HepG2 (cell line): ENCODE data around the gene PDS5B. TPM values are rescaled to one million over a fixed set of nuclear protein-coding genes. Genes with fewer than 3 reads are reported as not detected.

Source experiments
- CREB3 ChIP-seq: sonication (generic); formaldehyde crosslinking; IDR thresholded peaks from 2 replicates; pipeline ENCODE4 v1.5.0; 2020; ENCODE audit warnings: missing genetic modification reagents
- FOXA3 ChIP-seq: IDR thresholded peaks from 2 replicates; pipeline ENCODE4 v1.6.1; 2016; ENCODE audit warnings: missing genetic modification reagents, missing compliant biosample characterization
- HOXA3 ChIP-seq: sonication (generic); formaldehyde crosslinking; IDR thresholded peaks from 2 replicates; pipeline ENCODE4 v1.5.0; 2020; ENCODE audit warnings: missing genetic modification reagents
- JUN ChIP-seq: sonication (generic); formaldehyde crosslinking; IDR thresholded peaks from 2 replicates; pipeline ENCODE4 v1.4.0; 2020; ENCODE audit warnings: mild to moderate bottlenecking, missing genetic modification reagents
- KDM5B ChIP-seq: sonication (generic); formaldehyde crosslinking; IDR thresholded peaks from 2 replicates; pipeline ENCODE4 v1.4.0; 2020; ENCODE audit warnings: missing genetic modification reagents, mild to moderate bottlenecking, borderline replicate concordance
- MIER3 ChIP-seq: IDR thresholded peaks from 2 replicates; pipeline ENCODE4 v1.6.1; 2016; ENCODE audit warnings: missing compliant biosample characterization, borderline replicate concordance
- MXI1 ChIP-seq: IDR thresholded peaks from 3 replicates; pipeline ENCODE4 v1.6.1; 2012; ENCODE audit warnings: low read depth, low read length, inconsistent platforms, borderline replicate concordance
- SALL1 ChIP-seq: sonication (generic); formaldehyde crosslinking; IDR thresholded peaks from 2 replicates; pipeline ENCODE4 v1.8.0; 2022; ENCODE audit warnings: mild to moderate bottlenecking, missing genetic modification reagents
- TAF1 ChIP-seq: sonication (generic); formaldehyde crosslinking; IDR thresholded peaks from 2 replicates; pipeline ENCODE4 v1.4.0; 2020; ENCODE audit warnings: missing genetic modification reagents
- TBP ChIP-seq: sonication (generic); formaldehyde crosslinking; IDR thresholded peaks from 2 replicates; pipeline ENCODE4 v1.5.0; 2020; ENCODE audit warnings: missing genetic modification reagents
- ZBTB42 ChIP-seq: sonication (generic); formaldehyde crosslinking; IDR thresholded peaks from 2 replicates; pipeline ENCODE4 v1.5.0; 2020; ENCODE audit warnings: mild to moderate bottlenecking, missing genetic modification reagents
- ZNF30 ChIP-seq: sonication (generic); formaldehyde crosslinking; IDR thresholded peaks from 2 replicates; pipeline ENCODE4 v1.5.0; 2020; ENCODE audit warnings: mild to moderate bottlenecking, missing genetic modification reagents
- ZNF33B ChIP-seq: sonication (generic); formaldehyde crosslinking; IDR thresholded peaks from 2 replicates; pipeline ENCODE4 v1.5.1; 2020; ENCODE audit warnings: mild to moderate bottlenecking, missing genetic modification reagents
- ZNF605 ChIP-seq: sonication (generic); formaldehyde crosslinking; IDR thresholded peaks from 2 replicates; pipeline ENCODE4 v1.8.0; 2022; ENCODE audit warnings: mild to moderate bottlenecking, missing genetic modification reagents
- ZNF670 ChIP-seq: sonication (generic); formaldehyde crosslinking; IDR thresholded peaks from 2 replicates; pipeline ENCODE4 v1.8.0; 2022; ENCODE audit warnings: mild to moderate bottlenecking, missing genetic modification reagents, borderline replicate concordance
- ZNF839 ChIP-seq: sonication (generic); formaldehyde crosslinking; IDR thresholded peaks from 2 replicates; pipeline ENCODE4 v1.4.0; 2020; ENCODE audit warnings: missing genetic modification reagents, mild to moderate bottlenecking, borderline replicate concordance
- ZSCAN25 ChIP-seq: sonication (generic); formaldehyde crosslinking; IDR thresholded peaks from 2 replicates; pipeline ENCODE4 v1.8.0; 2022; ENCODE audit warnings: mild to moderate bottlenecking, missing genetic modification reagents
- polyA plus RNA-seq, 8 experiments: library from polyadenylated mRNA; depleted of rRNA in 3 of 8; stranded (reverse) in 7 of 8; unstranded in 1 of 8; fragments of >200 nt; fragmentation: Illumina TruSeq in 4 of 8; extraction: Trizol in 4 of 8; gene quantifications; 2 replicates each; pipeline versions ENCODE4 v1.2.1 to v1.2.3, GENCODE V29; 2011 to 2016; ENCODE audit warnings: low read depth in 4 of 8, missing spikeins in 1 of 8, mixed read lengths in 1 of 8; ENCODE audit not compliant: insufficient read depth in 1 of 8
- total RNA-seq, 5 experiments: library from RNA; depleted of rRNA; stranded (reverse); fragments of >200 nt; fragmentation: Illumina TruSeq; extraction: Trizol; gene quantifications; 2 replicates each; pipeline ENCODE4 v1.2.3, GENCODE V29; 2016; ENCODE audit warnings: low read depth in 1 of 5
- TF ChIP-seq, protein P1 (sequence below): sonication (generic); formaldehyde crosslinking; IDR thresholded peaks from 2 replicates; pipeline ENCODE4 v1.4.0; 2020; ENCODE audit warnings: missing genetic modification reagents
- TF ChIP-seq, protein P2 (sequence below): sonication (generic); formaldehyde crosslinking; IDR thresholded peaks from 2 replicates; pipeline ENCODE4; 2020; ENCODE audit warnings: missing genetic modification reagents, mild to moderate bottlenecking, borderline replicate concordance
- TF ChIP-seq, protein P3 (sequence below): sonication (generic); formaldehyde crosslinking; IDR thresholded peaks from 2 replicates; pipeline ENCODE4 v1.5.0; 2020; ENCODE audit warnings: missing genetic modification reagents, mild to moderate bottlenecking, borderline replicate concordance
- TF ChIP-seq, protein P4 (sequence below): IDR thresholded peaks from 2 replicates; pipeline ENCODE4 v1.6.1; 2012; ENCODE audit warnings: inconsistent platforms

Gene PDS5B
- total and polyA plus RNA-seq, 2 of the 13 experiments (the other 11 are each of a cell fraction or from before 2014, with no cell fraction given): 5.8 to 24.6 TPM

DNA sequence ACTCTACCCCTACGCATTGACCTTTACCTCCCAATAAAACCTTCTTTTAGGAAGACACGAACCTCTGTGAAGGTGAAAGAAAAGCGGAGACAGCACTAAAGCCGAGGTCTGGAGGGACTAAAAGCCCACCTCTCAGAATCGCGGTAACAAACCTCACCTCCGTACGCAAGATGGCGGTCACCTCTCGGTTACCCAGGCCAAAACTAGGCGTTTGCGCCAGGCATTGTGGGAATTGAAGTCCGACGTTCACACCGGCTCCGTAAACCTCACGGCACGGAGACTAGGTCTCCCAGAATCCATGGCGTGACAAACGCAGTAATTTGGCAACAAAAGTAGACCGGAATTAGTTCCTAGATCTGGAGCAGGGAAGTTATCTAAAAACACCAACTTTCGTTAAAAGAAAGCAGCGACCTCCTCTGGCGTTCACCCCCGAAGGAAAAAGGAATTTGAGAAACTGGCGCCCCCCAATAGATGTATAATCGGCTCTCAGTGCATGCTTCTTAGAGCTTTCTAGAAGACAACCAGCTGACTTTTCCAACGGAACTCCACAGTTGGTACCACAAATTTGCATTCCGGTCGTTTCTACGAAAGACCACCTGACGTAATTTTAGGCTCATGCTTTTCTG is 47.5 kb upstream of the PDS5B start, which contains the start of gene N4BP2L2 (continued):
- TF ChIP-seq, protein P1, sequence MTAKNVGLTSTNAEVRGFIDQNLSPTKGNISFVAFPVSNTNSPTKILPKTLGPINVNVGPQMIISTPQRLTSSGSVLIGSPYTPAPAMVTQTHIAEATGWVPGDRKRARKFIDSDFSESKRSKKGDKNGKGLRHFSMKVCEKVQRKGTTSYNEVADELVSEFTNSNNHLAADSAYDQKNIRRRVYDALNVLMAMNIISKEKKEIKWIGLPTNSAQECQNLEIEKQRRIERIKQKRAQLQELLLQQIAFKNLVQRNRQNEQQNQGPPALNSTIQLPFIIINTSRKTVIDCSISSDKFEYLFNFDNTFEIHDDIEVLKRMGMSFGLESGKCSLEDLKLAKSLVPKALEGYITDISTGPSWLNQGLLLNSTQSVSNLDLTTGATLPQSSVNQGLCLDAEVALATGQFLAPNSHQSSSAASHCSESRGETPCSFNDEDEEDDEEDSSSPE (CRISPR knock-in tag): peak; percentile 62; the same call in 1 of the 2 replicates
- TF ChIP-seq TBP (CRISPR knock-in tag) (peak; percentile 65; the same call in 1 of the 2 replicates), CREB3 (CRISPR knock-in tag) (peak; percentile 64; the same call in 1 of the 2 replicates), ZNF30 (no peak), SALL1 (CRISPR knock-in tag) (peak; percentile 77), TAF1 (peak; percentile 33), ZBTB42 (CRISPR knock-in tag) (0 out of 2 replicates have a peak, but pooled peaks have one; percentile 65), FOXA3 (CRISPR knock-in tag) (peak; percentile 60; the same call in 1 of the 2 replicates), ZNF33B (peak; percentile 44; the same call in 1 of the 2 replicates), JUN (0 out of 2 replicates have a peak, but pooled peaks have one; percentile 51), HOXA3 (peak; percentile 99), ZNF839 (CRISPR knock-in tag) (no peak), KDM5B (CRISPR knock-in tag) (0 out of 2 replicates have a peak, but pooled peaks have one; percentile 23), ZNF670 (peak; percentile 83; the same call in 1 of the 2 replicates), MXI1 (0 out of 3 replicates have a peak, but pooled peaks have one; percentile 47), MIER3 (CRISPR knock-in tag) (peak; percentile 60; the same call in 1 of the 2 replicates), ZSCAN25 (CRISPR knock-in tag) (peak; percentile 7; the same call in 1 of the 2 replicates), ZNF605 (CRISPR knock-in tag) (peak; percentile 51; the same call in 1 of the 2 replicates)
- TF ChIP-seq, protein P2, sequence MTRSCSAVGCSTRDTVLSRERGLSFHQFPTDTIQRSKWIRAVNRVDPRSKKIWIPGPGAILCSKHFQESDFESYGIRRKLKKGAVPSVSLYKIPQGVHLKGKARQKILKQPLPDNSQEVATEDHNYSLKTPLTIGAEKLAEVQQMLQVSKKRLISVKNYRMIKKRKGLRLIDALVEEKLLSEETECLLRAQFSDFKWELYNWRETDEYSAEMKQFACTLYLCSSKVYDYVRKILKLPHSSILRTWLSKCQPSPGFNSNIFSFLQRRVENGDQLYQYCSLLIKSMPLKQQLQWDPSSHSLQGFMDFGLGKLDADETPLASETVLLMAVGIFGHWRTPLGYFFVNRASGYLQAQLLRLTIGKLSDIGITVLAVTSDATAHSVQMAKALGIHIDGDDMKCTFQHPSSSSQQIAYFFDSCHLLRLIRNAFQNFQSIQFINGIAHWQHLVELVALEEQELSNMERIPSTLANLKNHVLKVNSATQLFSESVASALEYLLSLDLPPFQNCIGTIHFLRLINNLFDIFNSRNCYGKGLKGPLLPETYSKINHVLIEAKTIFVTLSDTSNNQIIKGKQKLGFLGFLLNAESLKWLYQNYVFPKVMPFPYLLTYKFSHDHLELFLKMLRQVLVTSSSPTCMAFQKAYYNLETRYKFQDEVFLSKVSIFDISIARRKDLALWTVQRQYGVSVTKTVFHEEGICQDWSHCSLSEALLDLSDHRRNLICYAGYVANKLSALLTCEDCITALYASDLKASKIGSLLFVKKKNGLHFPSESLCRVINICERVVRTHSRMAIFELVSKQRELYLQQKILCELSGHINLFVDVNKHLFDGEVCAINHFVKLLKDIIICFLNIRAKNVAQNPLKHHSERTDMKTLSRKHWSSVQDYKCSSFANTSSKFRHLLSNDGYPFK: peak; percentile 100
- TF ChIP-seq, protein P3, sequence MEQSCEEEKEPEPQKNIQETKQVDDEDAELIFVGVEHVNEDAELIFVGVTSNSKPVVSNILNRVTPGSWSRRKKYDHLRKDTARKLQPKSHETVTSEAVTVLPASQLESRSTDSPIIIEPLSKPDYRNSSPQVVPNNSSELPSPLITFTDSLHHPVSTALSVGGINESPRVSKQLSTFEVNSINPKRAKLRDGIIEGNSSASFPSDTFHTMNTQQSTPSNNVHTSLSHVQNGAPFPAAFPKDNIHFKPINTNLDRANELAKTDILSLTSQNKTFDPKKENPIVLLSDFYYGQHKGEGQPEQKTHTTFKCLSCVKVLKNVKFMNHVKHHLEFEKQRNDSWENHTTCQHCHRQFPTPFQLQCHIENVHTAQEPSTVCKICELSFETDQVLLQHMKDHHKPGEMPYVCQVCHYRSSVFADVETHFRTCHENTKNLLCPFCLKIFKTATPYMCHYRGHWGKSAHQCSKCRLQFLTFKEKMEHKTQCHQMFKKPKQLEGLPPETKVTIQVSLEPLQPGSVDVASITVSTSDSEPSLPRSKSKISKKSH (CRISPR knock-in tag): peak; percentile 62; the same call in 1 of the 2 replicates
- TF ChIP-seq, protein P4, sequence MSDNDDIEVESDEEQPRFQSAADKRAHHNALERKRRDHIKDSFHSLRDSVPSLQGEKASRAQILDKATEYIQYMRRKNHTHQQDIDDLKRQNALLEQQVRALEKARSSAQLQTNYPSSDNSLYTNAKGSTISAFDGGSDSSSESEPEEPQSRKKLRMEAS: peak; percentile 51
